IMR-90 (cell line): Measurements from ENCODE around the gene TNS3.

Source experiments
- BHLHE40 ChIP-seq: fragments of 150-350 bp; IDR thresholded peaks from 2 replicates; pipeline ENCODE4 v1.6.1; 2016; ENCODE audit warnings: mild to moderate bottlenecking, low read depth, low read length
- CTCF ChIP-seq: conservative IDR thresholded peaks from 2 replicates; pipeline ENCODE4 v1.5.1; 2012; ENCODE audit warnings: mild to moderate bottlenecking, low read depth, low read length, improper control_type of control experiment
- MAZ ChIP-seq: IDR thresholded peaks from 2 replicates; pipeline ENCODE4 v1.6.1; 2012; ENCODE audit warnings: low read depth, mild to moderate bottlenecking, low read length, improper control_type of control experiment, moderate library complexity, borderline replicate concordance
- POLR2A ChIP-seq: IDR thresholded peaks from 2 replicates; pipeline ENCODE4 v1.6.1; 2012; ENCODE audit warnings: mild to moderate bottlenecking, low read depth, low read length
- RFX5 ChIP-seq: IDR thresholded peaks from 2 replicates; pipeline ENCODE4 v1.8.0; 2012; ENCODE audit warnings: low read depth, mild to moderate bottlenecking, low read length, moderate library complexity

GRCh38 chr7:47605816-47606575, 24.1 kb upstream of the TNS3 start:
- TF ChIP-seq POLR2A (no peak), CTCF (no peak), BHLHE40 (no peak), RFX5 (no peak), MAZ (no peak)
